H1 (cell line): Measurements from ENCODE around the gene TBCD. TPM values are rescaled to one million over a fixed set of nuclear protein-coding genes. Genes with fewer than 3 reads are reported as not detected.

Experiments used
- CTCF ChIA-PET: fragments of 300-600 bp; sonication (Branson Sonifier 250); formaldehyde crosslinking; loops from one replicate; lab custom pipeline; 2021; ENCODE audit not compliant: partially characterized antibody; lab: Charles Lee
- POLR2A ChIA-PET: fragments of 300-600 bp; sonication (Branson Sonifier 250); formaldehyde crosslinking; loops from one replicate; lab custom pipeline; 2021; ENCODE audit warnings: inconsistent platforms; ENCODE audit not compliant: partially characterized antibody; lab: Charles Lee
- DNase-seq, 2 experiments: peaks; one replicate each; pipeline versions ENCODE4 v3.0.0 to v3.0.0-alpha.2; 2010 to 2022; ENCODE audit warnings: low spot score in 2 of 2, low read depth in 1 of 2, mixed read lengths in 1 of 2
- FAIRE-seq: peaks from 2 replicates; lab custom pipeline; 2011; peaks lifted over from hg19 to GRCh38; lab: Jason Lieb, UNC
- H2AFZ ChIP-seq: 2 replicates; pipeline ENCODE4 v1.8.1; 2012; ENCODE audit warnings: low read length, inconsistent platforms
- H2AK5ac ChIP-seq: 2 replicates; pipeline ENCODE4 v1.6.1; 2013; ENCODE audit warnings: low read depth, low read length
- H2BK120ac ChIP-seq: replicated peaks from 2 replicates; pipeline ENCODE3; 2013; ENCODE audit warnings: low read depth, low read length, inconsistent platforms
- H2BK12ac ChIP-seq: 2 replicates; pipeline ENCODE4 v1.6.1; 2013; ENCODE audit warnings: low read depth, low read length
- H2BK15ac ChIP-seq: 2 replicates; pipeline ENCODE4 v1.6.1; 2013; ENCODE audit warnings: low read length
- H2BK20ac ChIP-seq: 2 replicates; pipeline ENCODE4 v1.6.1; 2013; ENCODE audit warnings: low read length
- H2BK5ac ChIP-seq: 2 replicates; pipeline ENCODE4 v1.6.1; 2013; ENCODE audit warnings: low read depth, low read length
- H3K14ac ChIP-seq: 2 replicates; pipeline ENCODE4 v1.6.1; 2013; ENCODE audit warnings: inconsistent platforms; ENCODE audit not compliant: insufficient read length
- H3K18ac ChIP-seq: 2 replicates; pipeline ENCODE4 v1.6.1; 2013; ENCODE audit warnings: low read length; ENCODE audit errors: extremely low read depth
- H3K23ac ChIP-seq: 2 replicates; pipeline ENCODE4 v1.6.1; 2013; ENCODE audit warnings: inconsistent platforms; ENCODE audit not compliant: insufficient read length
- H3K23me2 ChIP-seq: 2 replicates; pipeline ENCODE4 v1.6.1; 2013; ENCODE audit warnings: low read depth, low read length
- H3K27ac ChIP-seq: 2 replicates; pipeline ENCODE4 v1.6.1; 2011; ENCODE audit warnings: low read depth, low read length, inconsistent platforms
- H3K27me3 ChIP-seq, 4 experiments: replicated peaks in 1 of 4; 1 replicate in 1 of 4; 2 replicates in 3 of 4; pipeline versions ENCODE4 v1.6.1 to v1.8.1; 2011 to 2013; ENCODE audit warnings: low read length in 3 of 4, mild to moderate bottlenecking in 3 of 4, inconsistent platforms in 2 of 4, mixed read lengths in 2 of 4, moderate library complexity in 1 of 4; ENCODE audit not compliant: control insufficient read depth in 3 of 4, insufficient read depth in 3 of 4; ENCODE audit errors: extremely low read depth in 1 of 4
- H3K36me3 ChIP-seq, 4 experiments: 2 replicates each; pipeline versions ENCODE4 v1.6.1 to v1.8.1; 2011 to 2013; ENCODE audit warnings: mild to moderate bottlenecking in 4 of 4, low read length in 3 of 4, moderate library complexity in 2 of 4, control low read depth in 1 of 4, inconsistent platforms in 1 of 4; ENCODE audit not compliant: insufficient read depth in 4 of 4, control insufficient read depth in 2 of 4
- H3K4ac ChIP-seq: replicated peaks from 2 replicates; pipeline ENCODE3; 2013; ENCODE audit warnings: low read length, low read depth, mixed read lengths, inconsistent platforms; ENCODE audit not compliant: insufficient read length
- H3K4me1 ChIP-seq, 4 experiments: replicated peaks in 1 of 4; 1 replicate in 1 of 4; 2 replicates in 3 of 4; pipeline versions ENCODE4 v1.6.1 to v1.8.1; 2011 to 2013; ENCODE audit warnings: low read length in 3 of 4, inconsistent platforms in 2 of 4, mixed read lengths in 1 of 4; ENCODE audit not compliant: insufficient read depth in 4 of 4, control insufficient read depth in 3 of 4
- H3K4me2 ChIP-seq, 2 experiments: 2 replicates each; pipeline versions ENCODE4 v1.6.1 to v1.8.1; 2011 to 2013; ENCODE audit warnings: low read depth in 2 of 2, low read length in 2 of 2, control low read depth in 1 of 2, inconsistent platforms in 1 of 2, mild to moderate bottlenecking in 1 of 2; ENCODE audit not compliant: insufficient read depth in 1 of 2
- H3K4me3 ChIP-seq, 4 experiments: fragments of 200-600, 300-600 bp in 1 of 4; sonication (generic), shearing (Covaris generic), sonication (Bioruptor Twin) in 1 of 4; 2 replicates each; pipeline versions ENCODE4 v1.5.1 to v1.8.1; 2011 to 2016; ENCODE audit warnings: low read length in 4 of 4, low read depth in 3 of 4, control low read depth in 2 of 4, inconsistent platforms in 2 of 4, mild to moderate bottlenecking in 2 of 4, mixed read lengths in 1 of 4, moderate library complexity in 1 of 4; ENCODE audit not compliant: insufficient read depth in 2 of 4; ENCODE audit errors: extremely low read depth in 1 of 4
- H3K56ac ChIP-seq: replicated peaks from 2 replicates; pipeline ENCODE3; 2013; ENCODE audit warnings: low read depth, mild to moderate bottlenecking, mixed read lengths, low read length, inconsistent platforms; ENCODE audit not compliant: insufficient read length
- H3K79me1 ChIP-seq: 2 replicates; pipeline ENCODE4 v1.6.1; 2013; ENCODE audit warnings: low read depth, low read length, control low read depth
- H3K79me2 ChIP-seq, 2 experiments: 2 replicates each; pipeline versions ENCODE4 v1.6.1 to v1.8.1; 2012 to 2013; ENCODE audit warnings: low read length in 2 of 2, mild to moderate bottlenecking in 2 of 2, inconsistent platforms in 1 of 2; ENCODE audit not compliant: insufficient read depth in 2 of 2, control insufficient read depth in 1 of 2
- H3K9ac ChIP-seq, 4 experiments: replicated peaks in 1 of 4; 1 replicate in 1 of 4; 2 replicates in 3 of 4; pipeline versions ENCODE4 v1.6.1 to v1.8.1; 2011 to 2013; ENCODE audit warnings: low read depth in 3 of 4, low read length in 3 of 4, control low read depth in 2 of 4, mild to moderate bottlenecking in 2 of 4, moderate library complexity in 2 of 4, inconsistent platforms in 1 of 4; ENCODE audit errors: extremely low read depth in 1 of 4
- H3K9me3 ChIP-seq, 2 experiments: 2 replicates each; pipeline versions ENCODE4 v1.6.1 to v1.8.1; 2012 to 2013; ENCODE audit warnings: mild to moderate bottlenecking in 2 of 2, moderate library complexity in 2 of 2, control low read depth in 1 of 2, inconsistent platforms in 1 of 2, low read depth in 1 of 2, low read length in 1 of 2, mixed read lengths in 1 of 2; ENCODE audit not compliant: insufficient read depth in 2 of 2
- H4K20me1 ChIP-seq, 2 experiments: replicated peaks in 1 of 2; 2 replicates each; pipeline versions ENCODE3 to v1.8.1; 2011 to 2013; ENCODE audit warnings: inconsistent platforms in 2 of 2, low read length in 2 of 2, mild to moderate bottlenecking in 1 of 2; ENCODE audit not compliant: insufficient read depth in 2 of 2, control insufficient read depth in 1 of 2
- H4K5ac ChIP-seq: 2 replicates; pipeline ENCODE4 v1.6.1; 2013; ENCODE audit warnings: low read length, low read depth, mixed read lengths, inconsistent platforms; ENCODE audit not compliant: insufficient read length
- H4K8ac ChIP-seq: 2 replicates; pipeline ENCODE4 v1.8.0; 2013; ENCODE audit warnings: mild to moderate bottlenecking, moderate library complexity, low read length, inconsistent platforms; ENCODE audit not compliant: insufficient read depth; ENCODE audit errors: extremely low read depth
- H4K91ac ChIP-seq: replicated peaks from 2 replicates; pipeline ENCODE3; 2013; ENCODE audit warnings: low read length, mixed read lengths, inconsistent platforms; ENCODE audit not compliant: insufficient read length
- ATF3 ChIP-seq: IDR thresholded peaks from 2 replicates; pipeline ENCODE4 v1.6.1; 2011; ENCODE audit warnings: low read depth, mild to moderate bottlenecking, low read length; ENCODE audit not compliant: insufficient read depth
- BCL11A ChIP-seq, 2 experiments: IDR thresholded peaks; one replicate each; pipeline ENCODE4 v1.6.1; 2011; ENCODE audit warnings: low read depth in 2 of 2, low read length in 2 of 2, mild to moderate bottlenecking in 2 of 2
- CHD1 ChIP-seq: IDR thresholded peaks from 2 replicates; pipeline ENCODE4 v1.6.1; 2012; ENCODE audit warnings: low read depth, low read length, improper control_type of control experiment
- CTCF ChIP-seq, 3 experiments: IDR thresholded peaks; 1 replicate in 2 of 3; 2 replicates in 1 of 3; pipeline versions ENCODE4 v1.5.1 to v1.6.1; 2011; ENCODE audit warnings: low read length in 3 of 3, mild to moderate bottlenecking in 3 of 3, inconsistent platforms in 2 of 3, low read depth in 1 of 3, moderate library complexity in 1 of 3; ENCODE audit not compliant: insufficient read depth in 1 of 3; ENCODE audit errors: control extremely low read depth in 1 of 3
- EGR1 ChIP-seq: IDR thresholded peaks from 2 replicates; pipeline ENCODE4 v1.6.1; 2011; ENCODE audit warnings: low read depth, low read length, borderline replicate concordance
- JUN ChIP-seq: IDR thresholded peaks from 2 replicates; pipeline ENCODE4 v1.6.1; 2011; ENCODE audit warnings: low read depth, mild to moderate bottlenecking, improper control_type of control experiment, low read length
- KDM4A ChIP-seq: IDR thresholded peaks from one replicate; pipeline ENCODE4 v1.7.1; 2012; ENCODE audit warnings: low read depth, mild to moderate bottlenecking, moderate library complexity, low read length, inconsistent platforms; ENCODE audit not compliant: severe bottlenecking
- KDM5A ChIP-seq: fragments of 200-600 bp; IDR thresholded peaks from 2 replicates; pipeline ENCODE4 v1.7.1; 2012; ENCODE audit warnings: mild to moderate bottlenecking, low read length, inconsistent platforms, mixed read lengths
- SIX5 ChIP-seq: IDR thresholded peaks from 2 replicates; pipeline ENCODE4 v1.6.1; 2011; ENCODE audit warnings: mild to moderate bottlenecking, low read depth, low read length
- TAF1 ChIP-seq: IDR thresholded peaks from 2 replicates; pipeline ENCODE4 v1.6.1; 2011; ENCODE audit warnings: mild to moderate bottlenecking, low read depth, low read length
- TBP ChIP-seq: IDR thresholded peaks from 2 replicates; pipeline ENCODE4 v1.6.1; 2011; ENCODE audit warnings: low read depth, low read length, improper control_type of control experiment
- WGBS, 2 experiments: shearing (Covaris generic) in 1 of 2; methylation state at CpG; one replicate each; pipeline versions ENCODE4 v1.1.6 to v1.1.7; 2013 to 2015; ENCODE audit warnings: low lambda C conversion rate in 2 of 2, mixed read lengths in 2 of 2, inconsistent platforms in 1 of 2, low coverage in 1 of 2, missing lambda C conversion rate in 1 of 2; ENCODE audit not compliant: insufficient replicate concordance in 2 of 2, insufficient coverage in 1 of 2, insufficient read length in 1 of 2; ENCODE audit errors: extremely low coverage in 1 of 2, missing lambda C conversion rate in 1 of 2; 5-methylcytosine and 5-hydroxymethylcytosine counted together
- polyA plus RNA-seq, 7 experiments: library from polyadenylated mRNA; depleted of rRNA in 3 of 7; stranded (reverse) in 5 of 7; unstranded in 2 of 7; fragments of >200 nt in 5 of 7; fragments of 200-250 nt in 2 of 7; gene quantifications; 1 replicate in 5 of 7; 2 replicates in 1 of 7; 4 replicates in 1 of 7; pipeline versions ENCODE4 v1.2.1 to v1.2.3, GENCODE V29; 2011 to 2013; ENCODE audit warnings: missing spikeins in 2 of 7, mixed read lengths in 2 of 7
- total RNA-seq: library from RNA; stranded (reverse); fragmentation: NEBNext Ultra II Directional; extraction: Animal tissue kit (Norgen Biotek cat#: 25700); gene quantifications from 2 replicates; pipeline ENCODE4 v1.2.1, GENCODE V29; 2021

Gene TBCD
- total and polyA plus RNA-seq, 2 of the 8 experiments (the other 6 are each of a cell fraction or from before 2014, with no cell fraction given) = 118 to 162 TPM

GRCh38 chr17:82909322-82909904 lies 157.5 kb downstream of the TBCD start:
- no peak overlapping the region for H4K91ac ChIP-seq
- no peak overlapping the region for H2BK15ac ChIP-seq
- 84% methylated on average over 22 of the region's 26 CpGs; no CpG with 5 or more reads in 1 of the 2 experiments for WGBS, 2 experiments
- no peak overlapping the region for H2AFZ ChIP-seq
- H3K27me3 ChIP-seq = no peaks in the 10 kb centered on the region
- no peak overlapping the region for H3K4me2 ChIP-seq
- no peak overlapping the region for H3K23ac ChIP-seq
- peaks cover 0 to 15% (median 2%) of the 10 kb centered on the region in 4 experiments; a peak in 6 of 8 replicates for H3K36me3 ChIP-seq
- H4K8ac ChIP-seq = no peak overlapping the region
- H3K14ac ChIP-seq = no peak overlapping the region
- no peak overlapping the region for H4K5ac ChIP-seq
- no peak overlapping the region for H2BK120ac ChIP-seq
- no peak overlapping the region for H3K4me3 ChIP-seq
- H3K9me3 ChIP-seq = no peaks in the 10 kb centered on the region; a peak in 1 of 4 replicates
- no peak overlapping the region for H2BK20ac ChIP-seq
- no peak for DNase-seq
- no peak overlapping the region for H3K9ac ChIP-seq
- no peaks in the 10 kb centered on the region for H3K23me2 ChIP-seq
- ChIA-PET POLR2A (no interaction called here), CTCF (interaction anchor here (0.9 to 1.7 kb wide), 4 partner anchors 8 to 34 kb away, joined by 3 to 5 read pairs (median 4); no protein-coding TSS in a partner anchor)
- H4K20me1 ChIP-seq = peaks cover 0 to 10% of the 10 kb centered on the region in 2 experiments
- H3K27ac ChIP-seq = 0 out of 2 replicates have a peak overlapping the region, but pooled peaks have one; percentile 45
- H3K18ac ChIP-seq = no peak overlapping the region
- no peak overlapping the region for H2BK12ac ChIP-seq
- no peak overlapping the region for H2BK5ac ChIP-seq
- no peak overlapping the region for H2AK5ac ChIP-seq
- H3K56ac ChIP-seq = no peak overlapping the region
- no peaks in the 10 kb centered on the region for H3K79me2 ChIP-seq
- no peak for FAIRE-seq
- H3K79me1 ChIP-seq = peaks cover 3% of the 10 kb centered on the region; the same call in 1 of the 2 replicates
- H3K4ac ChIP-seq = no peak overlapping the region
- no peaks in the 10 kb centered on the region for H3K4me1 ChIP-seq
- no peak for TF ChIP-seq SIX5
- TF ChIP-seq TAF1 = no peak
- no peak for TF ChIP-seq CTCF (IDR thresholded peaks at IDR 0.05; ENCODE audit: control extremely low read depth in 1 of 3, insufficient read depth in 1 of 3, low read depth in 1 of 3, low read length in 3 of 3)
- no peak for TF ChIP-seq JUN
- no peak for TF ChIP-seq KDM5A
- TF ChIP-seq CHD1 = no peak
- TF ChIP-seq ATF3 = no peak
- no peak for TF ChIP-seq EGR1
- no peak for TF ChIP-seq TBP
- no peak for TF ChIP-seq KDM4A
- no peak for TF ChIP-seq BCL11A (IDR thresholded peaks at IDR 0.05; ENCODE audit: low read depth in 2 of 2, low read length in 2 of 2)
